Measurements from ENCODE around the gene GTF2F1. TPM values are rescaled to one million over a fixed set of nuclear protein-coding genes. Genes with fewer than 3 reads are reported as not detected.

Gene GTF2F1
- 10 to 100 TPM; 31.4 to 46.7 (median 39.4) TPM for total RNA-seq

GRCh38 chr19:6393074-6393982 is at the start of gene GTF2F1:
Gene GTF2F1, minus strand, starts transcription at chr19:6393164. Its CDS starts 169 bp downstream, at chr19:6392995.
- H3K36me3 ChIP-seq = peaks cover 19% of the 10 kb centered on the region
- 0% methylated on average over 27 of the region's 69 CpGs for WGBS
- no peaks in the 10 kb centered on the region for H3K9me3 ChIP-seq
- TF ChIP-seq EP300 (IDR thresholded peaks at IDR 0.05) (no peak), POLR2AphosphoS5 (IDR thresholded peaks at IDR 0.05) (peak in 1 of 3 donors; percentile 56)
- H3K27ac ChIP-seq = peak within 1 kb of the TSS; percentile 91
- peak within 1 kb of the TSS; percentile 82 for H3K4me3 ChIP-seq
- H3K4me1 ChIP-seq = peaks cover 18% of the 10 kb centered on the region
- no peaks in the 10 kb centered on the region for H3K27me3 ChIP-seq
- peak; percentile 96 for DNase-seq (ENCODE audit: low spot score in 2 of 2)

GRCh38 chr19:6442087-6442688 is 49.2 kb upstream of the GTF2F1 start:
- DNase-seq (ENCODE audit: low spot score in 2 of 2) = no peak
- H3K4me1 ChIP-seq = no peaks in the 10 kb centered on the region
- H3K27me3 ChIP-seq = no peaks in the 10 kb centered on the region
- H3K36me3 ChIP-seq = peaks cover 21% of the 10 kb centered on the region
- H3K4me3 ChIP-seq = no peak overlapping the region
- no peak for TF ChIP-seq POLR2AphosphoS5 (IDR thresholded peaks at IDR 0.05)
- TF ChIP-seq POLR2A (IDR thresholded peaks at IDR 0.05) = no peak
- no peak for TF ChIP-seq EP300 (IDR thresholded peaks at IDR 0.05)
- TF ChIP-seq CTCF (IDR thresholded peaks at IDR 0.05) = no peak
- 85% methylated on average over 13 of the region's 13 CpGs for WGBS
- H3K27ac ChIP-seq = no peak overlapping the region
- no peaks in the 10 kb centered on the region for H3K9me3 ChIP-seq

GRCh38 chr19:6440905-6441304 is 47.9 kb upstream of the GTF2F1 start:
- WGBS = 73% methylated on average over 3 of the region's 3 CpGs
- no peak overlapping the region for H3K27ac ChIP-seq
- peaks cover 11% of the 10 kb centered on the region for H3K36me3 ChIP-seq
- H3K4me1 ChIP-seq = no peaks in the 10 kb centered on the region
- no peak overlapping the region for H3K4me3 ChIP-seq
- H3K9me3 ChIP-seq = no peaks in the 10 kb centered on the region
- TF ChIP-seq CTCF (IDR thresholded peaks at IDR 0.05) (no peak), POLR2AphosphoS5 (IDR thresholded peaks at IDR 0.05) (no peak), EP300 (IDR thresholded peaks at IDR 0.05) (no peak), POLR2A (IDR thresholded peaks at IDR 0.05) (no peak)
- H3K27me3 ChIP-seq = no peaks in the 10 kb centered on the region
- DNase-seq (ENCODE audit: low spot score in 2 of 2) = no peak

- no peaks in the 10 kb centered on the region for H3K27me3 ChIP-seq
- H3K9me3 ChIP-seq = no peaks in the 10 kb centered on the region
- no peaks in the 10 kb centered on the region for H3K4me1 ChIP-seq
- DNase-seq (ENCODE audit: low spot score in 2 of 2) = no peak
- no peak overlapping the region for H3K4me3 ChIP-seq
- H3K27ac ChIP-seq = no peak overlapping the region
- 81% methylated on average over 4 of the region's 4 CpGs for WGBS
- TF ChIP-seq EP300 (IDR thresholded peaks at IDR 0.05) (no peak), CTCF (IDR thresholded peaks at IDR 0.05) (no peak), POLR2AphosphoS5 (IDR thresholded peaks at IDR 0.05) (no peak), POLR2A (IDR thresholded peaks at IDR 0.05) (no peak)
- peaks cover 2% of the 10 kb centered on the region for H3K36me3 ChIP-seq
Measured at GRCh38 chr19:6439743-6440142, 46.8 kb upstream of the GTF2F1 start.

- no peak for DNase-seq (ENCODE audit: low spot score in 2 of 2)
- Histone ChIP-seq H3K27ac (no peak within 1 kb of the TSS), H3K4me3 (no peak within 1 kb of the TSS), H3K27me3 (no peaks in the 10 kb centered on the region), H3K9me3 (no peaks in the 10 kb centered on the region), H3K4me1 (no peaks in the 10 kb centered on the region), H3K36me3 (no peaks in the 10 kb centered on the region)
- WGBS = 91% methylated on average over 10 of the region's 10 CpGs
- TF ChIP-seq CTCF (IDR thresholded peaks at IDR 0.05) (no peak), POLR2AphosphoS5 (IDR thresholded peaks at IDR 0.05) (no peak), POLR2A (IDR thresholded peaks at IDR 0.05) (no peak), EP300 (IDR thresholded peaks at IDR 0.05) (no peak)
Measured at GRCh38 chr19:6433663-6434062, 40.7 kb upstream of the GTF2F1 start, which contains the start of gene SLC25A41. Gene SLC25A41, minus strand, starts transcription at chr19:6433763. Its CDS starts 70 bp downstream, at chr19:6433693.

Data from suprapubic skin (tissue), 4 donors.